RPMI7951 (cell line): Measurements from ENCODE around the gene HELZ2. TPM values are rescaled to one million over a fixed set of nuclear protein-coding genes. Genes with fewer than 3 reads are reported as not detected.

Experiments
- DNase-seq: peaks from one replicate; pipeline ENCODE4 v3.0.0-alpha.2; 2012; ENCODE audit warnings: low read depth
- total RNA-seq: library from RNA; depleted of rRNA; stranded (reverse); fragments of >200 nt; shearing (Covaris generic); gene quantifications from 2 replicates; pipeline ENCODE4 v1.2.3, GENCODE V29; 2014

HELZ2 gene
- total RNA-seq, 1 experiment from 2014 or later = 13.3 TPM

- DNase-seq = peak; percentile 60
Measured at GRCh38 chr20:63552481-63553249, 21.4 kb downstream of the HELZ2 start.

GRCh38 chr20:63551068-63551467, 23.0 kb downstream of the HELZ2 start:
- DNase-seq = no peak

- DNase-seq = no peak
Measured at GRCh38 chr20:63549679-63550282, 24.3 kb downstream of the HELZ2 start.

GRCh38 chr20:63549019-63549418, 25.0 kb downstream of the HELZ2 start:
- no peak for DNase-seq

- DNase-seq = no peak
Measured at GRCh38 chr20:63548542-63548941, 25.5 kb downstream of the HELZ2 start.

GRCh38 chr20:63547725-63548480, 26.1 kb downstream of the HELZ2 start, which contains the start of gene SRMS:
Gene SRMS (minus strand): TSS chr20:63547749. CDS start chr20:63547463, 286 bp downstream.
- no peak for DNase-seq

GRCh38 chr20:63546956-63547724, 26.9 kb downstream of the HELZ2 start:
- no peak for DNase-seq

GRCh38 chr20:63546256-63546955, 27.6 kb downstream of the HELZ2 start:
- DNase-seq = no peak

- DNase-seq = no peak
Measured at GRCh38 chr20:63545814-63546213, 28.2 kb downstream of the HELZ2 start.

- no peak for DNase-seq
Measured at GRCh38 chr20:63544958-63545516, 29.0 kb downstream of the HELZ2 start.

GRCh38 chr20:63544241-63544957, 29.6 kb downstream of the HELZ2 start:
- no peak for DNase-seq

GRCh38 chr20:63543733-63544132, 30.3 kb downstream of the HELZ2 start:
- no peak for DNase-seq

GRCh38 chr20:63543131-63543530, 30.9 kb downstream of the HELZ2 start:
- DNase-seq = no peak

GRCh38 chr20:63542696-63543095, 31.3 kb downstream of the HELZ2 start:
- no peak for DNase-seq

GRCh38 chr20:63542031-63542559, 31.9 kb downstream of the HELZ2 start:
- no peak for DNase-seq

- no peak for DNase-seq
Measured at GRCh38 chr20:63541371-63541770, 32.7 kb downstream of the HELZ2 start.

GRCh38 chr20:63540417-63541186, 33.4 kb downstream of the HELZ2 start:
- DNase-seq = peak; percentile 80

- no peak for DNase-seq
Measured at GRCh38 chr20:63539441-63540370, 34.3 kb downstream of the HELZ2 start.
